Measurements from ENCODE around the gene NXPE3.

- TF ChIP-seq, protein P1, sequence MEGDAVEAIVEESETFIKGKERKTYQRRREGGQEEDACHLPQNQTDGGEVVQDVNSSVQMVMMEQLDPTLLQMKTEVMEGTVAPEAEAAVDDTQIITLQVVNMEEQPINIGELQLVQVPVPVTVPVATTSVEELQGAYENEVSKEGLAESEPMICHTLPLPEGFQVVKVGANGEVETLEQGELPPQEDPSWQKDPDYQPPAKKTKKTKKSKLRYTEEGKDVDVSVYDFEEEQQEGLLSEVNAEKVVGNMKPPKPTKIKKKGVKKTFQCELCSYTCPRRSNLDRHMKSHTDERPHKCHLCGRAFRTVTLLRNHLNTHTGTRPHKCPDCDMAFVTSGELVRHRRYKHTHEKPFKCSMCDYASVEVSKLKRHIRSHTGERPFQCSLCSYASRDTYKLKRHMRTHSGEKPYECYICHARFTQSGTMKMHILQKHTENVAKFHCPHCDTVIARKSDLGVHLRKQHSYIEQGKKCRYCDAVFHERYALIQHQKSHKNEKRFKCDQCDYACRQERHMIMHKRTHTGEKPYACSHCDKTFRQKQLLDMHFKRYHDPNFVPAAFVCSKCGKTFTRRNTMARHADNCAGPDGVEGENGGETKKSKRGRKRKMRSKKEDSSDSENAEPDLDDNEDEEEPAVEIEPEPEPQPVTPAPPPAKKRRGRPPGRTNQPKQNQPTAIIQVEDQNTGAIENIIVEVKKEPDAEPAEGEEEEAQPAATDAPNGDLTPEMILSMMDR (IDR thresholded peaks at IDR 0.05; ENCODE audit: low read length) = no peak
- TF ChIP-seq EZH2 (IDR thresholded peaks at IDR 0.05; ENCODE audit: borderline replicate concordance, low read length) = no peak
These were observed 59.7 kb downstream of the NXPE3 start for GRCh38 chr3:101838691-101839090.

Measured in OCI-LY1 (cell line).